EL (cell line): ENCODE measurements around the gene TOX2.
A peak's percentile ranks its signal among the peaks of the same experiment; 100 is the strongest.
"Not testable (repeated sequence)": the region's sequence is repeated elsewhere in the genome, so short reads cannot be mapped to it uniquely, and the experiment has no call there.

Experiments
- DNase-seq: peaks from one replicate; pipeline ENCODE4 v3.0.0-alpha.2; 2016

TOX2 gene

DNA sequence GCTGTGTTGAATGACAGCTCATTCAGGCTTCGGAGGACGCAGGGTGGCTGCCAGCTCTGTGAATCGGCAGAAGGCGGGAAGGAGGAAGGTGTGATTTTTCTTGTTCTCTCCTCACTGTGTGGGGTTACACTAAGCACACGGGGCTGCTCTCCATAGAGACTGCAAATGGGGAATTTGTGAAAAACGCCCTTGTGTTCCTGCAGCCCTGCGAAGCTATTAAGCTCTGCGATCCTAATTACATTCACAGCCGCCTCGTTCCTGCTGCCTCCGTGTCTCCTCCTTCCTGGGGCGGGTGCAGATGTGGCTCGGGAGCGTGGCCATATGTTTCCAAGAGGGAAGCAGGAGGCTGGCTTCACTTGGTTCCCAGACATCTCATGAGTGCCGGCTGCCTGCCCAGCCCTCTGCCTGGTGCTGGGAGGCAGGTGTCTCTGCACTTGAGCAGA, 124.0 kb downstream of the TOX2 start:
- DNase-seq: no peak

GRCh38 chr20:44039147-44039546, 124.5 kb downstream of the TOX2 start:
- no peak for DNase-seq

DNA sequence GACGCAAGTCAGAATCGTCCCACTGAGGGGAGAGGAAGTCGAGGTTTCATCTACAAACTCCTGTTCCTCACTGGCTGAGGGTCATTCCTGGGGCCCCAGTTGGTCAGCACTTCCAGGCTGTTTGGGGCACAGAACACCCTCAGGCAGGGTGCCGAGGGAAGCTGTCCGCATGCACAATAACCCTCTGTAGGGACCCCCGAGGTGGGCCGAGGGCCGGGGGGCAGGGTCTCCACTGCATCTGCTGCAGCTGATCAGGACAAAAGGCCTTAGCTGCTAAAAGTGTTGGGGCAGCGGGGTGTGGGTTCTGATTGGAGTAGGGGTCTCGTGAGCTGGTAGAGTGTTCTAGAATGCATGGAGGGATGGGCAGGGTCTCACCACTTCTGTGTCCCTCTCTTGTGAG, 125.1 kb downstream of the TOX2 start:
- DNase-seq: no peak

DNA sequence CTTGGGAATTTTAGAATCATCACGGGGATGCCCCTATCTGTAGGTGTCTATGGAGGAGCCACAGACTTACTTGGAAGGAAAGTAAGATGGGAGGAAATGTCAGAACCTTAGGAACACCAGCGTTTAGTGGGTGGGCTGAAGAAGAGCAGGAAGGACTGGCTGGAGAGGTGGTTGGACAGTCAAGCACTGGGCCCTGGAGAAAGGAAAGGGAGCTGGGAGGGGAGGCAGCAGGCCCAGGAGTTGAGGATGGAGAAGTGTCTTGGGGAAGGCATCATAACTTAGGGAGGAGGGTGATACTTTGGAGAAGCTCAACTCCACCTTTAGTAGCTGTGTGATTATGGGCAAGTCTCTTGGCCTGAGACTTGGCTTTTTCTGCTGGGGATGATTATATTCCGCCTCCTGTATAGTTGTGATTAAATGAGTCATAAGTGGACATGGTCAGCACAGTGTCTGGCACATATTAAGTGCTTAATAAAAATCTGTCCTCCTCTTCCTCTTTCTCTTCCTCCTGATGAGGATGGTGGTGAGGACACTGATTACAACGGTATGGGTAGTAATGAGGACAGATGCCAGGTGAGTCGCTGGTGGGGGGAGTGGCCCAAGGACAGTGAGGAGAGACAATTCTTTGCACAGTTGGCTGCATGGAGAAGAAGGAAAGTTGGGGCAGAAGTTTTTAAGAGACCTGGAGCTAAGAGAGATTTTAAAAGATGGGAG, 125.7 kb downstream of the TOX2 start:
- no peak for DNase-seq

DNA sequence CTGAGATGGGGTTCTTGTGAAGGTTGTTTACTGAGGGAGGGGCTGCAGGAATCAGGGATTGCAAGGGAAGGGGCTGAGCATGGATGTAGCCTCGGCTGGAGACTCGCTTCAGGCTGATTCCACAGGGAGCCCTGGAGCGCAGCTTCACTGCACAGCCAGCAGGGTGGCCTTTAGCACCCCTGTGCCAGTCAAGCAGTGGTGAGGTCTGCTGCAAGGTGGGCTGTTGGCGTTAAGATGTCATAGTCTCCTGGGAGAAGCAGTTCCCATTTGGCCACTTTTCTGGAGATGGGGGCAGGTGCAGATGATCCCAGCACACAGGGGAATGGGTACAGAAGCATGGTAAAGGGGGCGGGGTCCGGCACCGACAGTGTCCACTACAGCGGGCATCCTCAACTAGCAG, 126.3 kb downstream of the TOX2 start:
- no peak for DNase-seq

DNA sequence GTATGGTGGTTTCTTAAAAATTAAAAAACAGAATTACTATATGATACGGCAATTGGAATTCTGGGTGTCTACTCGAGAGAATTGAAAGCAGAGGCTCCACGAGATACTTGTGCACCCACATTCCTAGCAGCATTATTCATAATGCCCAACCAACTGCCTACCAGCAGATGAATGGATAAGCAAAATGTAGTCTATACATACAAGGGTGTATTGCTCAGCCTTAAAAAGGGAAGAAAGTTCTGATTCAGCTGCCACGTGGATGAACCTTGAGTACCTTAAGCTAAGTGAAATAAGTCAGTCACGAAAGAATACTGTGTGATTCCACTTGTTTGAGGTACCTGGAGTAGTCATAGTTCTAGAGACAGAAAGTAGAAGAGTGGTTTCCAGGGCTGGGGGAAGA, 130.1 kb downstream of the TOX2 start:
- not testable (repeated sequence) for DNase-seq

- DNase-seq: no peak
Observed at GRCh38 chr20:44050327-44050726, 135.7 kb downstream of the TOX2 start.

DNA sequence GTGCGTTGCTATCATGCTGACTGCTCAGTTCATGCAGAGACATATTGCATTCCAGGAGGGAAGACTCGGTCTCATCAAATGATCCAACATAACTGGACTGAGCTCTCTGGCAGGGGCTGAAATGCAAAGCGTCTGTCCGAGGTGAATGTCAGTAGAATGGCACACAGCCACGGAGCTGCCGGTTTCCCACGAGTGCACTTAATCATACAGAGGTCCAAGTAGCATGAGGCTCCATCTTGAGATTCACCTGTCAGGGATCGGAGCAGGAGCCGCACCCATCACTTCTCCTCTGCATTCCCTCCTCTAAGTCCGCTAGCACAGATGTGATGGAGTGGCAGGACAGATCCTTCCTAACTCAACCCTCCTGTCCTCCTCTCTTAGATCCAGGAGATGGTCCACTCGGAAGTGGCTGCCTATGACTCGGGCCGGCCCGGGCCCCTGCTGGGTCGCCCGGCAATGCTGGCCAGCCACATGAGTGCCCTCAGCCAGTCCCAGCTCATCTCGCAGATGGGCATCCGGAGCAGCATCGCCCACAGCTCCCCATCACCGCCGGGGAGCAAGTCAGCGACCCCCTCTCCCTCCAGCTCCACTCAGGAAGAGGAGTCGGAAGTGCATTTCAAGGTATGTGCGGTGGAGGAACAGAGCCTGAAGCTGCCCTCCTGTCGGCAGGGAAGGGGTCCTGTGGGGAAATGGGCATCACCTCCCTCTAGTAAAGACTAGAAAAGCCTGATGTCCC, 136.4 kb downstream of the TOX2 start:
- no peak for DNase-seq

DNA sequence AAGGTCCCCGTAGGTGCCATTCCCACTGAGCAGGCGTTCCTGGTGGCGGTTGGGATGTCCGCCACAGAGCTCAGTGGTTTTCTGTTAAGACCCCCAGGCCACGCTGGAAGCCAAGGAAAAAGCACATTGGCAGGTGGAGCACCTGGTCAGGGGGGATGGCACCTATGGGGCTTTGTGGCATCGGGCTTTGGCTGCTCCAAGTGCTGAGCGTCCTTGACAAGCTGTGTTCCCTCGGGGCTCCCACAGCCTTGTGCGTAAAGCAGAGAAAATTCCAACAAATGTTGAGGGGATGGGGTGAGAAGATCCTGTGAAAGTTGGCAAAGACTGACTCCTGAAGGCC, 137.0 kb downstream of the TOX2 start:
- no peak for DNase-seq

- DNase-seq: no peak
Observed at GRCh38 chr20:44052166-44052565, 137.5 kb downstream of the TOX2 start.

GRCh38 chr20:44053046-44053445, 138.4 kb downstream of the TOX2 start:
- DNase-seq: no peak

DNA sequence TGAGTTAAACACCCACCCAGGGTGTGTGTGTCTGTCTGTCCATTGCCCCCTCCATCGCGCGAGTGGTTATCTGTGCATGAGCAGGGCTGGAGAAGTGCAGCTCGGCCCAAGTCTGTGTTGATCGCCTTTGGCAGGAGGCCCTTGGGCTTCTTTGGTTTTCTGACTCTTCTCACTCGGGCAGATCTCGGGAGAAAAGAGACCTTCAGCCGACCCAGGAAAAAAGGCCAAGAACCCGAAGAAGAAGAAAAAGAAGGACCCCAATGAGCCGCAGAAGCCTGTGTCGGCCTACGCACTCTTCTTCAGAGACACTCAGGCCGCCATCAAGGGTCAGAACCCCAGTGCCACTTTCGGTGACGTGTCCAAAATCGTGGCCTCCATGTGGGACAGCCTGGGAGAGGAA, 139.5 kb downstream of the TOX2 start:
- DNase-seq: no peak

DNA sequence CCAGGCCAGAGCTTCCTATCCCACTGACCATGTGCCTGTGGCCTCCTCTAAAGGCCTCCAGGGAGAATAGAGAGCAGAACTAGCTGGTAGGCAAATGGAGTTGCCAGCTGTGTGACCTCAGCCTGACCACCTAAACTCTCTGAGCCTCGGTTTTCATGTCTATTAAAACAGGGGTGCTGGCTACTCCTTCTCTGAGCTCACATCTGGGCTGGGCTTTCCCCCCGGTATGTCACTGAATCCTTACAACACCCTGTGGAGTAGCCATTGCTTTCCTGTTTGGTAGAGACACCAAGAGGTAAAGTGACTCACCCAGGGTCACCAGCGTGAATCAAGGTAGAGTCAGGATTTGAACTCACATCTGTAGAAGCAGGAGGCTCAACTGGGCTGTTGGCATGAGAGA, 140.2 kb downstream of the TOX2 start:
- DNase-seq: no peak

DNA sequence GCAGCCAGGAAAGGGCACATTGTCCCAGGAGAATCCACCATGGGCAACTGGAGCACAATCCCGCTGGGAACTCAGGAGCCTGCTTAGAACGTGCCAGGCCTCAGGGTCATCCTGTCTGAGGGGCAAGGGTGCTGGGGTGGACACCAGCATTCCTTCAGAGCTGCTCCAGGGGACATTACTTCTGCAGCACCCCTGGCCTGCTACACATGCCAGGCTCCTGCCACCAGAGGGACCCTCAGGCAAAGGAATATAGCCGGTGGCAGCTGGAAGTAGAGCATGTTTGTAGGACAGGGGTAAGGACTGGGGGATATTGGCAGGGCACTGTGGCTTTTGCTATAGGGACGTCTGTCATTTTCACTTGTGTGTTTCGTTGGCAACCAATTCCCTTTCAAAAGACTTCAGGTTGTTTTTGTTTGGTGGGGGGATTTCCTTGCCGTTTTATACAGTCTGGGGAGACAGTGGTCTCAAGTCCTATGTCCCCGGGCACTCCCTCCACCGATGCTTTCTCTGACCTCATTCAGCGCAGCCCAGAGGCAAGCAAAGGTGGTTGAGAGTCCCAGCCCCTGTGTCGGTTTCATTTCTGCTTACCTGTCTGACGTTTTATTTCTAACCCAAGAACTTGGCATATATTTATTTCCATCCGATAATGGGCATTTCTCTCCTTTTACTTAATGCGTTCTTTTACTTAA, 141.5 kb downstream of the TOX2 start:
- DNase-seq: peak; percentile 23

DNA sequence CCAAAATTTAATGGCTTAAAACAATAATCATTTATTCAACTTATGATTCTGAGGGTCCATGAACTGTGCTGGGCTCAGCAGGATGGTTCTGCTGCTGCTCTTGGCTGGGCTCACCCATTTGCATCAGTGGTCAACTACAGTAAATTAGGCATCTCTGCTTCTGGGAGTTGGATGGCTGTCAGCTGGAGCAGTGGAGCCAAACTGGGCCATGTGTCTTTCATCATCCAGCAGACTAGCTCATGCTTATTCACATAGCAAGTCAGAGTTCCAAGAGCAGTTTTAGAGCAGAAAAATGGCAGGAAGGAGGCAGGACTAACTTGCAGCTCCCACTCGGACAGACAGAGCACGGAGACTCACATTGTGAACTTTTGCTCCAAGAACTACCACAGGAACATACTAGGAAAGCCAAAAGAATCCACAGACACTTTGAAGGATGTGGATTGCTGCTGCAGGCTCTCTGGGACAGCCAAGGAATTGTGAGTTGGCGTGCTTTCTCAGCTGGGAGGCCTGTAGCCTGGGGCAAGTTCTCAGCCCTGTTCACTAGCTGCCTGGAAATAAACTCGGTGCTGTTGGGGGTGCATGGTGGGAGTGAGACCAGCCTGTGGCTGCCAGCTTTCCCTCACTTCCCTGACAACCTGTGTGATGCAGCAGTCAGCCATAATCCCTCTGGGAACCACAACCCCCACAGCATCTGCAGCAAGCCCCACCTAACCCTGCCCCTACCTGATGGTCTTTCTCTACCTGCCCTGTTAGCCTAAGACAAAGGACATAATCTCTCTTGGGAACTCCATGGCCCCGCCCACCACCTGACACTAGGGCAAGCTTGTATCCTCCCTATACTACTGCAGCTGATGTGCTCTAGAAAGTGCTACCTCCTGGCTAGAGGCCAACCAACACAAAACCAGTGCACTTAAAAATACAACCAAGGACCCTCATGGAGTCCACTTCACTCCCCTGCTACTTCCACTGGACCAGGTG, 143.3 kb downstream of the TOX2 start:
- DNase-seq: no peak

DNA sequence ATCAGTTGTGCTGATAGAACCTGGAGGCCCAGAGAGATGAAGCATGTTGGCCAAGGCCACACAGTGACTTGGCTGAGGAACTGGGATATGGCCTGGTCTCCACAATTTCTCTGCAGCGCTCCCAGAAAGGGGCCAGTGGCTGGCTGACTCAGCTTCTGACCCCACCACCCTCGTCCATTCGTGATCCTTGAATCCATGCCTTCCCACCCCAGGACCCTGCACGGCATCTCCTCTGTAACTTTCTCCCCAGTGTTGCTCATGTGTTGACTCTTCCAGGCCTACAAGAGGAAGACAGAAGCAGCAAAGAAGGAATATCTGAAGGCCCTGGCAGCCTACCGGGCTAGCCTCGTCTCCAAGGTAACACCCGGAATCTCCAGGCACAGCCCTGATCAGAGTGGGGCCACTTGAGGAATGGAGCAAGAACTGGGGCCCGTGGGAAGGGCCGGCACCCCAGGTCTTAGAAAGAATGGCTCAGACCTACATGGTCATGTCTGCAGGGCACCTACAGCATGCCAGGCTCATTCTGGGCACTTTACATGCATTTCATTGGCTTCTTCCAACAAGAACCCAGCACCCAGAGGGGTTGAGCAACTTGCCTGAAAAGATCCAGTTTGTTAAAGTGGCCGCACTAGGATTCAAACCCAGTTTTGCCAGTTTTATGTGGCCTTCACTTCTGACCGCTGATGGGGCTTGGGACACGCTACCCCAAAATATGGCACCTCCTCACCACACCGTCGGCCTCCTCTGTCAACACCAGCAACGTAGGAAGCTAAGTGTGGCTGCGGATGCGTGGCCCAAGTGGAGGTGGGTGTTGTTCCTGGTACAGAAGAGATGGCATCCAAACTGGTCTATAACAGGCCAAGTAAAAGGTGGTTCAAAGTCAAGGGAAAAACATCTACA, 150.1 kb downstream of the TOX2 start:
- DNase-seq: no peak

GRCh38 chr20:44065401-44066340, 151.0 kb downstream of the TOX2 start:
- DNase-seq: no peak

GRCh38 chr20:44066645-44067606, 152.3 kb downstream of the TOX2 start:
- DNase-seq: no peak

- no peak for DNase-seq
Observed at GRCh38 chr20:44067650-44068081, 153.0 kb downstream of the TOX2 start.
